CD8-positive, alpha-beta memory T cell (primary cell): ENCODE measurements around the gene SEZ6L. TPM values are rescaled to one million over a fixed set of nuclear protein-coding genes. Genes with fewer than 3 reads are reported as not detected.
A peak's percentile ranks its signal among the peaks of the same experiment; 100 is the strongest.
"Not testable (repeated sequence)": the region's sequence is repeated elsewhere in the genome, so short reads cannot be mapped to it uniquely, and the experiment has no call there.

Experiments
- CTCF ChIA-PET: fragments of 350-600 bp; sonication (Branson Sonifier 250); formaldehyde crosslinking; loops from one replicate; lab custom pipeline; 2021; ENCODE audit warnings: antibody characterized with exemption; lab: Charles Lee
- POLR2A ChIA-PET: fragments of 350-600 bp; sonication (Branson Sonifier 250); formaldehyde crosslinking; loops from one replicate; lab custom pipeline; 2021; ENCODE audit warnings: antibody characterized with exemption; lab: Charles Lee
- DNase-seq, 5 donors: peaks; one replicate each; pipeline versions ENCODE4 v3.0.0 to v3.0.0-alpha.2; 2020 to 2022; ENCODE audit warnings: mixed read lengths in 1 of 5
- H3K27ac ChIP-seq: one replicate; pipeline ENCODE4 v1.7.0; 2013; ENCODE audit warnings: low read depth, mild to moderate bottlenecking, low read length, moderate library complexity
- H3K27me3 ChIP-seq: 2 replicates; pipeline ENCODE4 v1.7.0; 2013; ENCODE audit warnings: low read length, mild to moderate bottlenecking; ENCODE audit not compliant: insufficient read depth, poor library complexity, severe bottlenecking
- H3K36me3 ChIP-seq: 2 replicates; pipeline ENCODE4 v1.7.0; 2013; ENCODE audit warnings: mild to moderate bottlenecking, low read length, moderate library complexity; ENCODE audit not compliant: insufficient read depth
- H3K4me1 ChIP-seq: 2 replicates; pipeline ENCODE4 v1.7.0; 2013; ENCODE audit warnings: mild to moderate bottlenecking, low read length, moderate library complexity; ENCODE audit not compliant: insufficient read depth
- H3K4me3 ChIP-seq: 2 replicates; pipeline ENCODE4 v1.7.0; 2013; ENCODE audit warnings: mild to moderate bottlenecking, low read length
- H3K9me3 ChIP-seq: 2 replicates; pipeline ENCODE4 v1.7.0; 2013; ENCODE audit warnings: mild to moderate bottlenecking, low read length
- H3K27ac Mint-ChIP-seq, 8 donors: one replicate each; pipeline ENCODE4 v1.8.0; 2020 to 2021; ENCODE audit warnings: mixed read lengths in 8 of 8, mild to moderate bottlenecking in 6 of 8, inconsistent platforms in 3 of 8, moderate library complexity in 3 of 8
- H3K27me3 Mint-ChIP-seq, 2 donors: one replicate each; pipeline ENCODE4 v1.8.0; 2020 to 2021; ENCODE audit warnings: mixed read lengths in 2 of 2, mild to moderate bottlenecking in 1 of 2, moderate library complexity in 1 of 2
- H3K36me3 Mint-ChIP-seq, 3 donors: one replicate each; pipeline ENCODE4 v1.8.0; 2020 to 2021; ENCODE audit warnings: mixed read lengths in 3 of 3, inconsistent platforms in 1 of 3, mild to moderate bottlenecking in 1 of 3
- H3K4me1 Mint-ChIP-seq, 3 donors: one replicate each; pipeline ENCODE4 v1.8.0; 2020 to 2021; ENCODE audit warnings: mixed read lengths in 3 of 3, inconsistent platforms in 1 of 3, mild to moderate bottlenecking in 1 of 3
- H3K4me3 Mint-ChIP-seq, 7 donors: one replicate each; pipeline ENCODE4 v1.8.0; 2020 to 2021; ENCODE audit warnings: mixed read lengths in 7 of 7, mild to moderate bottlenecking in 6 of 7, moderate library complexity in 4 of 7, inconsistent platforms in 2 of 7
- H3K9me3 Mint-ChIP-seq, 5 donors: one replicate each; pipeline ENCODE4 v1.8.0; 2020 to 2022; ENCODE audit warnings: mixed read lengths in 5 of 5, mild to moderate bottlenecking in 3 of 5, moderate library complexity in 2 of 5, inconsistent platforms in 1 of 5
- polyA plus RNA-seq: library from polyadenylated mRNA; unstranded; fragments of 300-500 nt; fragmentation: Illumina TruSeq; gene quantifications from one replicate; pipeline ENCODE4 v1.2.3, GENCODE V29; 2021
- total RNA-seq, 2 experiments: library from RNA; stranded (reverse); gene quantifications; one replicate each; pipeline ENCODE4 v1.2.3, GENCODE V29; 2021

SEZ6L gene
- total and polyA plus RNA-seq, 3 experiments from 2014 or later = not detected

- CTCF ChIA-PET = interaction anchor here (1.6 to 1.8 kb wide), 2 partner anchors 59 to 78 kb away, joined by 3 to 7 read pairs; no protein-coding TSS in a partner anchor
Measured at GRCh38 chr22:26401726-26402125, 232.5 kb downstream of the SEZ6L start.

GRCh38 chr22:26404851-26405421, 235.7 kb downstream of the SEZ6L start:
- H3K27me3 ChIP-seq = no peaks in the 10 kb centered on the region
- H3K9me3 ChIP-seq = no peaks in the 10 kb centered on the region
- Mint-ChIP-seq H3K27me3 (peaks cover 15 to 35% of the 10 kb centered on the region in 2 donors), H3K36me3 (no peaks in the 10 kb centered on the region), H3K27ac (no peak overlapping the region), H3K9me3 (no peaks in the 10 kb centered on the region), H3K4me1 (no peaks in the 10 kb centered on the region), H3K4me3 (no peak overlapping the region)
- ChIA-PET CTCF (interaction anchor here (1.1 kb wide), 1 partner anchor 8 kb away, joined by 3 read pairs; no protein-coding TSS in a partner anchor), POLR2A (no interaction called here)
- H3K27ac ChIP-seq = peak overlapping the region; percentile 9
- no peaks in the 10 kb centered on the region for H3K36me3 ChIP-seq
- DNase-seq = no peak
- no peaks in the 10 kb centered on the region for H3K4me1 ChIP-seq
- H3K4me3 ChIP-seq = no peak overlapping the region

More at GRCh38 chr22:26401726-26402125, 232.5 kb downstream of the SEZ6L start:
- H3K27ac Mint-ChIP-seq = no peak overlapping the region
- H3K36me3 Mint-ChIP-seq = no peaks in the 10 kb centered on the region
- H3K27me3 Mint-ChIP-seq = peaks cover 8 to 23% of the 10 kb centered on the region in 2 donors
- H3K9me3 Mint-ChIP-seq = no peaks in the 10 kb centered on the region
- Histone ChIP-seq H3K36me3 (no peaks in the 10 kb centered on the region), H3K27ac (no peak overlapping the region), H3K4me3 (no peak overlapping the region), H3K27me3 (no peaks in the 10 kb centered on the region), H3K4me1 (no peaks in the 10 kb centered on the region), H3K9me3 (no peaks in the 10 kb centered on the region)
- H3K4me3 Mint-ChIP-seq = no peak overlapping the region
- no peaks in the 10 kb centered on the region for H3K4me1 Mint-ChIP-seq
- POLR2A ChIA-PET = no interaction called here
- no peak for DNase-seq

GRCh38 chr22:26406118-26406517, 236.9 kb downstream of the SEZ6L start:
- H3K4me3 ChIP-seq = no peak overlapping the region
- CTCF ChIA-PET = no interaction called here
- Mint-ChIP-seq H3K27ac (no peak overlapping the region), H3K4me1 (no peaks in the 10 kb centered on the region), H3K36me3 (no peaks in the 10 kb centered on the region), H3K4me3 (no peak overlapping the region), H3K9me3 (no peaks in the 10 kb centered on the region), H3K27me3 (peaks cover 18 to 35% of the 10 kb centered on the region in 2 donors)
- H3K27ac ChIP-seq = no peak overlapping the region
- POLR2A ChIA-PET = no interaction called here
- H3K36me3 ChIP-seq = no peaks in the 10 kb centered on the region
- H3K9me3 ChIP-seq = no peaks in the 10 kb centered on the region
- H3K27me3 ChIP-seq = no peaks in the 10 kb centered on the region
- no peaks in the 10 kb centered on the region for H3K4me1 ChIP-seq
- DNase-seq = no peak

- H3K9me3 ChIP-seq, H3K36me3 Mint-ChIP-seq, H3K4me1 ChIP-seq, DNase-seq, H3K36me3 ChIP-seq, H3K4me1 Mint-ChIP-seq, H3K9me3 Mint-ChIP-seq, H3K27ac ChIP-seq, H3K27me3 ChIP-seq, H3K4me3 ChIP-seq, H3K27ac Mint-ChIP-seq, POLR2A ChIA-PET, H3K4me3 Mint-ChIP-seq: not testable (repeated sequence)
- CTCF ChIA-PET = interaction anchor here (0.6 kb wide), 1 partner anchor 57 kb away, joined by 3 read pairs; no protein-coding TSS in a partner anchor
- peaks cover 10 to 27% of the 10 kb centered on the region in 2 donors for H3K27me3 Mint-ChIP-seq
Measured at GRCh38 chr22:26408562-26409220, 239.4 kb downstream of the SEZ6L start.

GRCh38 chr22:26409719-26410335, 240.6 kb downstream of the SEZ6L start:
- H3K9me3 Mint-ChIP-seq = no peaks in the 10 kb centered on the region
- Histone ChIP-seq H3K9me3 (no peaks in the 10 kb centered on the region), H3K27ac (no peak overlapping the region), H3K4me1 (no peaks in the 10 kb centered on the region), H3K4me3 (no peak overlapping the region), H3K27me3 (peaks cover 6% of the 10 kb centered on the region), H3K36me3 (no peaks in the 10 kb centered on the region)
- no peak overlapping the region for H3K4me3 Mint-ChIP-seq
- no peak overlapping the region for H3K27ac Mint-ChIP-seq
- POLR2A ChIA-PET = no interaction called here
- CTCF ChIA-PET = interaction anchor here (0.6 kb wide), 1 partner anchor 58 kb away, joined by 3 read pairs; no protein-coding TSS in a partner anchor
- H3K27me3 Mint-ChIP-seq = peaks cover 10 to 22% of the 10 kb centered on the region in 2 donors
- no peaks in the 10 kb centered on the region for H3K4me1 Mint-ChIP-seq
- H3K36me3 Mint-ChIP-seq = no peaks in the 10 kb centered on the region
- DNase-seq = no peak

- no peak for DNase-seq
- H3K9me3 ChIP-seq = no peaks in the 10 kb centered on the region
- Mint-ChIP-seq H3K36me3 (no peaks in the 10 kb centered on the region), H3K27ac (no peak overlapping the region), H3K9me3 (no peaks in the 10 kb centered on the region), H3K27me3 (peaks cover 10 to 17% of the 10 kb centered on the region in 2 donors), H3K4me1 (no peaks in the 10 kb centered on the region), H3K4me3 (no peak overlapping the region)
- ChIA-PET POLR2A (no interaction called here), CTCF (interaction anchor here (0.8 kb wide), 1 partner anchor 51 kb away, joined by 3 read pairs; no protein-coding TSS in a partner anchor)
- H3K4me3 ChIP-seq = no peak overlapping the region
- no peaks in the 10 kb centered on the region for H3K4me1 ChIP-seq
- no peaks in the 10 kb centered on the region for H3K36me3 ChIP-seq
- peaks cover 6% of the 10 kb centered on the region for H3K27me3 ChIP-seq
- no peak overlapping the region for H3K27ac ChIP-seq
Measured at GRCh38 chr22:26410386-26410785, 241.1 kb downstream of the SEZ6L start.

GRCh38 chr22:26414347-26414746, 245.1 kb downstream of the SEZ6L start:
- DNase-seq = no peak
- ChIA-PET POLR2A (interaction anchor here (0.6 kb wide), 1 partner anchor 17 kb away, joined by 3 read pairs; no protein-coding TSS in a partner anchor), CTCF (interaction anchor here (1.2 kb wide), 1 partner anchor 16 kb away, joined by 3 read pairs; no protein-coding TSS in a partner anchor)
- H3K4me1 Mint-ChIP-seq = no peaks in the 10 kb centered on the region
- no peaks in the 10 kb centered on the region for H3K36me3 Mint-ChIP-seq
- no peaks in the 10 kb centered on the region for H3K9me3 Mint-ChIP-seq
- no peaks in the 10 kb centered on the region for H3K9me3 ChIP-seq
- peaks cover 6% of the 10 kb centered on the region for H3K27me3 ChIP-seq
- H3K4me3 Mint-ChIP-seq = no peak overlapping the region
- peaks cover 6 to 25% of the 10 kb centered on the region in 2 donors for H3K27me3 Mint-ChIP-seq
- H3K36me3 ChIP-seq = no peaks in the 10 kb centered on the region
- no peaks in the 10 kb centered on the region for H3K4me1 ChIP-seq
- no peak overlapping the region for H3K4me3 ChIP-seq
- H3K27ac ChIP-seq = no peak overlapping the region
- no peak overlapping the region for H3K27ac Mint-ChIP-seq

- Mint-ChIP-seq H3K27me3 (peaks cover 6 to 24% of the 10 kb centered on the region in 2 donors), H3K4me3 (no peak overlapping the region), H3K36me3 (no peaks in the 10 kb centered on the region), H3K27ac (no peak overlapping the region), H3K4me1 (no peaks in the 10 kb centered on the region), H3K9me3 (peaks cover 0 to 3% (median 0%) of the 10 kb centered on the region in 5 donors)
- ChIA-PET POLR2A (no interaction called here), CTCF (no interaction called here)
- Histone ChIP-seq H3K27me3 (peaks cover 6% of the 10 kb centered on the region), H3K27ac (no peak overlapping the region), H3K9me3 (no peaks in the 10 kb centered on the region), H3K4me3 (no peak overlapping the region), H3K36me3 (no peaks in the 10 kb centered on the region), H3K4me1 (no peaks in the 10 kb centered on the region)
- no peak for DNase-seq
Measured at GRCh38 chr22:26416256-26416655, 247.0 kb downstream of the SEZ6L start.
